IMR-90 (cell line): ENCODE results near the gene COX6A2. TPM values are rescaled to one million over a fixed set of nuclear protein-coding genes. Genes with fewer than 3 reads are reported as not detected.

Experiments used
- ATAC-seq: fragments of 200-7000 bp; cut with Tn5 transposase; 2 replicates; pipeline ENCODE4 v1.9.1; 2020; ENCODE audit warnings: low read depth, mild to moderate bottlenecking, moderate library complexity
- Bru-seq: library from RNA; stranded (reverse); fragments of 400-500 nt; gene quantifications from one replicate; lab custom pipeline; 2021; lab: Mats Ljungman, UMichigan
- BruChase-seq, 2 experiments: library from RNA; stranded (reverse); fragments of 400-500 nt; gene quantifications; one replicate each; lab custom pipeline; 2021; lab: Mats Ljungman, UMichigan
- BruUV-seq: library from RNA; stranded (reverse); fragments of 400-500 nt; replicated peaks from 2 replicates; lab custom pipeline; 2021; lab: Mats Ljungman, UMichigan
- CTCF ChIA-PET: fragments of 300-600 bp; formaldehyde crosslinking; extraction: SDS; loops from one replicate; lab custom pipeline; 2021; ENCODE audit warnings: antibody characterized with exemption; lab: Yijun Ruan, JAX
- POLR2A ChIA-PET: fragments of 300-600 bp; sonication (Branson Sonifier 250); formaldehyde crosslinking; loops from one replicate; lab custom pipeline; 2022; ENCODE audit warnings: antibody characterized with exemption; ENCODE audit not compliant: unreplicated experiment; lab: Charles Lee
- DNase-seq: peaks from one replicate; pipeline ENCODE4 v3.0.0; 2013
- H2AFZ ChIP-seq: replicated peaks from 2 replicates; pipeline ENCODE3; 2013; ENCODE audit warnings: low read length, mild to moderate bottlenecking; ENCODE audit not compliant: poor library complexity
- H2AK5ac ChIP-seq: 2 replicates; pipeline ENCODE4 v1.6.1; 2013; ENCODE audit warnings: low read depth, low read length, inconsistent platforms
- H2AK9ac ChIP-seq: replicated peaks from 2 replicates; pipeline ENCODE3; 2013; ENCODE audit warnings: mild to moderate bottlenecking, low read depth, low read length, moderate library complexity; ENCODE audit not compliant: poor library complexity
- H2BK120ac ChIP-seq: 2 replicates; pipeline ENCODE4 v1.6.1; 2013; ENCODE audit warnings: low read depth, low read length, inconsistent platforms
- H2BK15ac ChIP-seq: 3 replicates; pipeline ENCODE4 v1.6.1; 2013; ENCODE audit warnings: low read depth, low read length, inconsistent platforms
- H2BK20ac ChIP-seq: 2 replicates; pipeline ENCODE4 v1.6.1; 2013; ENCODE audit warnings: low read depth, mild to moderate bottlenecking, inconsistent platforms, low read length, moderate library complexity
- H2BK5ac ChIP-seq: 2 replicates; pipeline ENCODE4 v1.6.1; 2013; ENCODE audit warnings: mild to moderate bottlenecking, low read depth, low read length, inconsistent platforms; ENCODE audit not compliant: poor library complexity, severe bottlenecking
- H3K14ac ChIP-seq: replicated peaks from 2 replicates; pipeline ENCODE4 v1.6.1; 2013; ENCODE audit warnings: low read depth, low read length, inconsistent platforms
- H3K18ac ChIP-seq: 2 replicates; pipeline ENCODE4 v1.6.1; 2013; ENCODE audit warnings: low read depth, low read length, control low read depth
- H3K23ac ChIP-seq: 2 replicates; pipeline ENCODE4 v1.6.1; 2013; ENCODE audit warnings: low read depth, low read length, inconsistent platforms
- H3K27ac ChIP-seq: 2 replicates; pipeline ENCODE4 v1.5.1; 2013; ENCODE audit warnings: mild to moderate bottlenecking, control low read depth, low read length; ENCODE audit not compliant: insufficient read depth
- H3K27me3 ChIP-seq: 2 replicates; pipeline ENCODE4 v1.6.1; 2013; ENCODE audit warnings: low read length; ENCODE audit not compliant: control insufficient read depth, insufficient read depth
- H3K36me3 ChIP-seq: 2 replicates; pipeline ENCODE4 v1.6.1; 2013; ENCODE audit warnings: low read length, mixed read lengths; ENCODE audit not compliant: control insufficient read depth, insufficient read depth
- H3K4ac ChIP-seq: 2 replicates; pipeline ENCODE4 v1.6.1; 2013; ENCODE audit warnings: low read depth, low read length, inconsistent platforms
- H3K4me1 ChIP-seq: 2 replicates; pipeline ENCODE4 v1.6.1; 2013; ENCODE audit warnings: low read length, mixed read lengths; ENCODE audit not compliant: control insufficient read depth, insufficient read depth
- H3K4me2 ChIP-seq: 2 replicates; pipeline ENCODE4 v1.6.1; 2013; ENCODE audit warnings: low read depth, mild to moderate bottlenecking, control low read depth, low read length, moderate library complexity
- H3K4me3 ChIP-seq: 2 replicates; pipeline ENCODE4 v1.5.1; 2013; ENCODE audit warnings: low read depth, mild to moderate bottlenecking, control low read depth, low read length, moderate library complexity; ENCODE audit not compliant: insufficient read depth
- H3K56ac ChIP-seq: 2 replicates; pipeline ENCODE4 v1.6.1; 2013; ENCODE audit warnings: low read length, inconsistent platforms; ENCODE audit not compliant: insufficient read depth; ENCODE audit errors: extremely low read depth
- H3K79me1 ChIP-seq, 2 experiments: 2 replicates each; pipeline ENCODE4 v1.6.1; 2013; ENCODE audit warnings: low read length in 2 of 2, inconsistent platforms in 1 of 2, low read depth in 1 of 2
- H3K9ac ChIP-seq: 2 replicates; pipeline ENCODE4 v1.6.1; 2013; ENCODE audit warnings: low read depth, low read length, control low read depth
- H3K9me1 ChIP-seq: 2 replicates; pipeline ENCODE4 v1.6.1; 2013; ENCODE audit warnings: low read length, inconsistent platforms; ENCODE audit not compliant: insufficient read depth
- H3K9me3 ChIP-seq: 2 replicates; pipeline ENCODE4 v1.6.1; 2013; ENCODE audit warnings: low read length; ENCODE audit not compliant: control insufficient read depth, insufficient read depth
- H4K20me1 ChIP-seq: 2 replicates; pipeline ENCODE4 v1.6.1; 2013; ENCODE audit warnings: low read length, inconsistent platforms; ENCODE audit not compliant: insufficient read depth
- H4K5ac ChIP-seq: 2 replicates; pipeline ENCODE4 v1.6.1; 2013; ENCODE audit warnings: mild to moderate bottlenecking, low read depth, low read length, control low read depth
- H4K8ac ChIP-seq, 2 experiments: 2 replicates each; pipeline ENCODE4 v1.6.1; 2013; ENCODE audit warnings: low read depth in 2 of 2, low read length in 2 of 2, control low read depth in 1 of 2, inconsistent platforms in 1 of 2
- H4K91ac ChIP-seq: 2 replicates; pipeline ENCODE4 v1.6.1; 2013; ENCODE audit warnings: low read depth, low read length, inconsistent platforms; ENCODE audit not compliant: insufficient read depth
- BHLHE40 ChIP-seq: fragments of 150-350 bp; IDR thresholded peaks from 2 replicates; pipeline ENCODE4 v1.6.1; 2016; ENCODE audit warnings: mild to moderate bottlenecking, low read depth, low read length
- CEBPB ChIP-seq: IDR thresholded peaks from 2 replicates; pipeline ENCODE4 v1.6.1; 2012; ENCODE audit warnings: low read depth, low read length, improper control_type of control experiment
- CHD1 ChIP-seq: IDR thresholded peaks from 2 replicates; pipeline ENCODE4 v1.6.1; 2012; ENCODE audit warnings: low read depth, low read length, improper control_type of control experiment
- FOS ChIP-seq: fragments of 150-350 bp; IDR thresholded peaks from 2 replicates; pipeline ENCODE4 v1.6.1; 2016; ENCODE audit warnings: low read depth, low read length
- MAZ ChIP-seq: IDR thresholded peaks from 2 replicates; pipeline ENCODE4 v1.6.1; 2012; ENCODE audit warnings: low read depth, mild to moderate bottlenecking, low read length, improper control_type of control experiment, moderate library complexity, borderline replicate concordance
- MXI1 ChIP-seq: IDR thresholded peaks from 2 replicates; pipeline ENCODE4 v1.6.1; 2012; ENCODE audit warnings: low read depth, mild to moderate bottlenecking, low read length, moderate library complexity, borderline replicate concordance
- NFE2L2 ChIP-seq: fragments of 150-350 bp; IDR thresholded peaks from 2 replicates; pipeline ENCODE4 v1.6.1; 2016; ENCODE audit warnings: low read depth, mild to moderate bottlenecking, low read length
- POLR2A ChIP-seq: IDR thresholded peaks from 2 replicates; pipeline ENCODE4 v1.6.1; 2012; ENCODE audit warnings: mild to moderate bottlenecking, low read depth, low read length
- RCOR1 ChIP-seq: IDR thresholded peaks from 2 replicates; pipeline ENCODE4 v1.6.1; 2012; ENCODE audit warnings: mild to moderate bottlenecking, low read length, improper control_type of control experiment; ENCODE audit not compliant: insufficient replicate concordance
- RFX5 ChIP-seq: IDR thresholded peaks from 2 replicates; pipeline ENCODE4 v1.8.0; 2012; ENCODE audit warnings: low read depth, mild to moderate bottlenecking, low read length, moderate library complexity
- SMC3 ChIP-seq: fragments of 150-350 bp; IDR thresholded peaks from 2 replicates; pipeline ENCODE4 v1.6.1; 2016; ENCODE audit warnings: low read depth, mild to moderate bottlenecking, antibody characterized with exemption, low read length, moderate library complexity
- WGBS, 2 experiments: methylation state at CpG; one replicate each; pipeline versions ENCODE4 v1.1.5 to v1.1.7; 2013; ENCODE audit warnings: missing lambda C conversion rate in 2 of 2; ENCODE audit not compliant: insufficient read length in 1 of 2; ENCODE audit errors: extremely low coverage in 2 of 2; 5-methylcytosine and 5-hydroxymethylcytosine counted together
- dilution Hi-C: fragments of 300-500 bp; cut with HindIII; formaldehyde crosslinking; loops from one replicate; pipeline ENCODE4 v1.14.3; 2018; ENCODE audit warnings: low sequenced_read_pairs; ENCODE audit not compliant: unreplicated experiment
- in situ Hi-C: fragments of 300-500 bp; cut with MboI; formaldehyde crosslinking; loops from 3 replicates; pipeline ENCODE4 v1.14.3; 2019; ENCODE audit warnings: low sequenced_read_pairs, inconsistent platforms, mixed read lengths
- intact Hi-C: fragments of 100-400 bp; cut with micrococcal nuclease; formaldehyde crosslinking; loops from 2 replicates; pipeline ENCODE4 v1.10.0; 2022
- long read RNA-seq: library from polyadenylated mRNA; unstranded; transcript quantifications from one replicate; pipeline ENCODE4 v2.0.0, GENCODE V29; 2021; ENCODE audit not compliant: unreplicated experiment
- polyA plus RNA-seq, 3 experiments: library from polyadenylated mRNA; depleted of rRNA; stranded (reverse); fragments of >200 nt; gene quantifications; 2 replicates each; pipeline ENCODE4 v1.2.3, GENCODE V29; 2012; ENCODE audit warnings: low replicate concordance in 1 of 3
- total RNA-seq: library from RNA; depleted of rRNA; stranded (reverse); fragments of >200 nt; gene quantifications from 2 replicates; pipeline ENCODE4 v1.2.3, GENCODE V29; 2012; rRNA removed
- TF ChIP-seq, protein P1 (sequence below): fragments of 150-350 bp; IDR thresholded peaks from 2 replicates; pipeline ENCODE4 v1.6.1; 2017; ENCODE audit warnings: mild to moderate bottlenecking, antibody characterized with exemption, low read length, low read depth
- TF ChIP-seq, protein P2 (sequence below): fragments of 150-350 bp; IDR thresholded peaks from 2 replicates; pipeline ENCODE4 v1.6.1; 2016; ENCODE audit warnings: low read depth, mild to moderate bottlenecking, low read length, moderate library complexity, borderline replicate concordance
- TF ChIP-seq, protein P3 (sequence below): conservative IDR thresholded peaks from 2 replicates; pipeline ENCODE4 v1.5.1; 2012; ENCODE audit warnings: mild to moderate bottlenecking, low read depth, low read length, improper control_type of control experiment

Gene COX6A2
- total RNA-seq (not detected in 2 replicates), polyA plus RNA-seq (2012; rRNA removed) (not detected in 2 replicates), Bru-seq, nascent RNA (not detected), BruChase-seq, experiment 1, labeled RNA remaining after a 6-hour chase (not detected), BruChase-seq, experiment 2, labeled RNA remaining after a 2-hour chase (not detected)
- polyA plus RNA-seq (2012; cell fraction: cytosol; rRNA removed), result not detected in 2 replicates
- polyA plus RNA-seq (2012; cell fraction: nucleus; rRNA removed; ENCODE audit: low replicate concordance), result not detected in 2 replicates
- long read RNA-seq, result 0 reads

DNA sequence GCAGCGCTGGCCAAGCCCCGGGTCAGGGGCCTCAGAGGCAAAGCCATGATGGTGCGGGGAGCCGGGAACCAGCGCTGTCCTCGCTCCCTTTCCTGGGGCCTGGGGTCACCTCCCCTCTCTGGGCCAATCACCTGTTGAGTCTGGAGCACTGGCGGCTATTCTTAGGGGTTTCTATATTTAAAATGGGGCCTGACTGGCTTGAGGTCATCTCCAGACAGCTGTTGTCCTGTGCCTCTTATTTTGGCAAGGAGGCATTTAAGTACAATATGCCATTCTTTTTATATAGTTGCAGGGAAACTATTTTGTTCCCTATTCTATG lies at the start of gene COX6A2:
Gene COX6A2, minus strand, starts transcription at position 82 of the 319 bp plus-strand sequence. Its CDS starts 35 bp downstream, at position 47.
- H4K5ac ChIP-seq, result no peak within 1 kb of the TSS
- 60% methylated on average over 1 of the region's 7 CpGs; no CpG with 5 or more reads in 1 of the 2 experiments for WGBS, 2 experiments
- H3K9me1 ChIP-seq, result no peaks in the 10 kb centered on the region
- no peak within 1 kb of the TSS for H2BK120ac ChIP-seq
- intact Hi-C loops, result no loop called here
- H3K27me3 ChIP-seq, result peaks cover 25% of the 10 kb centered on the region
- peak within 1 kb of the TSS; percentile 66 for H3K4me2 ChIP-seq
- H2BK20ac ChIP-seq, result no peak within 1 kb of the TSS
- H3K27ac ChIP-seq, result no peak within 1 kb of the TSS
- peak within 1 kb of the TSS; percentile 38 for H3K4me3 ChIP-seq
- dilution Hi-C loops, result no loop called here
- no peak within 1 kb of the TSS for H2BK15ac ChIP-seq
- H3K23ac ChIP-seq, result no peak within 1 kb of the TSS
- no peak for TF ChIP-seq CHD1
- TF ChIP-seq, protein P1, sequence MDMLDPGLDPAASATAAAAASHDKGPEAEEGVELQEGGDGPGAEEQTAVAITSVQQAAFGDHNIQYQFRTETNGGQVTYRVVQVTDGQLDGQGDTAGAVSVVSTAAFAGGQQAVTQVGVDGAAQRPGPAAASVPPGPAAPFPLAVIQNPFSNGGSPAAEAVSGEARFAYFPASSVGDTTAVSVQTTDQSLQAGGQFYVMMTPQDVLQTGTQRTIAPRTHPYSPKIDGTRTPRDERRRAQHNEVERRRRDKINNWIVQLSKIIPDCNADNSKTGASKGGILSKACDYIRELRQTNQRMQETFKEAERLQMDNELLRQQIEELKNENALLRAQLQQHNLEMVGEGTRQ, result no peak
- no peak for TF ChIP-seq FOS
- TF ChIP-seq NFE2L2, result no peak
- no peak for TF ChIP-seq RCOR1
- no peak for TF ChIP-seq MAZ
- no peak for TF ChIP-seq POLR2A
- TF ChIP-seq BHLHE40, result no peak
- TF ChIP-seq, protein P2, sequence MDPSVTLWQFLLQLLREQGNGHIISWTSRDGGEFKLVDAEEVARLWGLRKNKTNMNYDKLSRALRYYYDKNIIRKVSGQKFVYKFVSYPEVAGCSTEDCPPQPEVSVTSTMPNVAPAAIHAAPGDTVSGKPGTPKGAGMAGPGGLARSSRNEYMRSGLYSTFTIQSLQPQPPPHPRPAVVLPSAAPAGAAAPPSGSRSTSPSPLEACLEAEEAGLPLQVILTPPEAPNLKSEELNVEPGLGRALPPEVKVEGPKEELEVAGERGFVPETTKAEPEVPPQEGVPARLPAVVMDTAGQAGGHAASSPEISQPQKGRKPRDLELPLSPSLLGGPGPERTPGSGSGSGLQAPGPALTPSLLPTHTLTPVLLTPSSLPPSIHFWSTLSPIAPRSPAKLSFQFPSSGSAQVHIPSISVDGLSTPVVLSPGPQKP, result no peak
- no peak for TF ChIP-seq SMC3
- TF ChIP-seq, protein P3, sequence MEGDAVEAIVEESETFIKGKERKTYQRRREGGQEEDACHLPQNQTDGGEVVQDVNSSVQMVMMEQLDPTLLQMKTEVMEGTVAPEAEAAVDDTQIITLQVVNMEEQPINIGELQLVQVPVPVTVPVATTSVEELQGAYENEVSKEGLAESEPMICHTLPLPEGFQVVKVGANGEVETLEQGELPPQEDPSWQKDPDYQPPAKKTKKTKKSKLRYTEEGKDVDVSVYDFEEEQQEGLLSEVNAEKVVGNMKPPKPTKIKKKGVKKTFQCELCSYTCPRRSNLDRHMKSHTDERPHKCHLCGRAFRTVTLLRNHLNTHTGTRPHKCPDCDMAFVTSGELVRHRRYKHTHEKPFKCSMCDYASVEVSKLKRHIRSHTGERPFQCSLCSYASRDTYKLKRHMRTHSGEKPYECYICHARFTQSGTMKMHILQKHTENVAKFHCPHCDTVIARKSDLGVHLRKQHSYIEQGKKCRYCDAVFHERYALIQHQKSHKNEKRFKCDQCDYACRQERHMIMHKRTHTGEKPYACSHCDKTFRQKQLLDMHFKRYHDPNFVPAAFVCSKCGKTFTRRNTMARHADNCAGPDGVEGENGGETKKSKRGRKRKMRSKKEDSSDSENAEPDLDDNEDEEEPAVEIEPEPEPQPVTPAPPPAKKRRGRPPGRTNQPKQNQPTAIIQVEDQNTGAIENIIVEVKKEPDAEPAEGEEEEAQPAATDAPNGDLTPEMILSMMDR, result no peak
- TF ChIP-seq RFX5, result no peak
- TF ChIP-seq CEBPB, result no peak
- TF ChIP-seq MXI1, result no peak
- BruUV-seq, result no TSS peak
- H3K9me3 ChIP-seq, result no peaks in the 10 kb centered on the region; the same call in 1 of the 2 replicates
- H3K9ac ChIP-seq, result no peak within 1 kb of the TSS
- POLR2A ChIA-PET, result no interaction called here
- H3K79me1 ChIP-seq, result no peaks in the 10 kb centered on the region
- H2AK5ac ChIP-seq, result no peak within 1 kb of the TSS
- H2BK5ac ChIP-seq, result no peak within 1 kb of the TSS
- H4K91ac ChIP-seq, result no peak within 1 kb of the TSS
- no peak within 1 kb of the TSS for H2AK9ac ChIP-seq
- H3K14ac ChIP-seq, result no peak within 1 kb of the TSS
- no peak within 1 kb of the TSS for H3K56ac ChIP-seq
- in situ Hi-C loops, result no loop called here
- no peak within 1 kb of the TSS for H4K8ac ChIP-seq
- no peak for ATAC-seq
- no peaks in the 10 kb centered on the region for H3K36me3 ChIP-seq
- no peak within 1 kb of the TSS for H3K18ac ChIP-seq
- CTCF ChIA-PET, result interaction anchor here (1.2 kb wide), 1 partner anchor 11 kb away, joined by 3 read pairs; no protein-coding TSS in a partner anchor
- no peak for DNase-seq
- H3K4ac ChIP-seq, result no peak within 1 kb of the TSS
- H4K20me1 ChIP-seq, result no peaks in the 10 kb centered on the region
- H3K4me1 ChIP-seq, result no peaks in the 10 kb centered on the region
- H2AFZ ChIP-seq, result peak within 1 kb of the TSS; percentile 61
